Endothelial cell of umbilical vein (primary cell): Measurements from ENCODE around the gene TMEM225B.

Experiments used
- CTCF ChIP-seq, 2 donors: IDR thresholded peaks; 1 replicate in 1 of 2; 2 replicates in 1 of 2; pipeline ENCODE4 v1.5.1; 2011; ENCODE audit warnings: low read length in 2 of 2, mild to moderate bottlenecking in 2 of 2, moderate library complexity in 2 of 2, control low read depth in 1 of 2, inconsistent platforms in 1 of 2, low read depth in 1 of 2; ENCODE audit not compliant: insufficient read depth in 1 of 2; ENCODE audit errors: extremely low read depth in 1 of 2
- GATA2 ChIP-seq: IDR thresholded peaks from 2 replicates; pipeline ENCODE4 v1.7.0; 2011; ENCODE audit warnings: low read depth, mild to moderate bottlenecking, moderate library complexity, mixed read lengths, low read length; ENCODE audit not compliant: insufficient read length, insufficient read depth
- MAX ChIP-seq: IDR thresholded peaks from 2 replicates; pipeline ENCODE4 v1.6.1; 2011; ENCODE audit not compliant: insufficient read depth, insufficient read length
- POLR2A ChIP-seq: IDR thresholded peaks from 2 replicates; pipeline ENCODE4 v1.6.1; 2012; ENCODE audit warnings: low read depth, mild to moderate bottlenecking, control low read depth, low read length

- TF ChIP-seq POLR2A (no peak), CTCF (IDR thresholded peaks at IDR 0.05; ENCODE audit: extremely low read depth in 1 of 2, insufficient read depth in 1 of 2, low read depth in 1 of 2, low read length in 2 of 2) (no peak), GATA2 (no peak), MAX (no peak)
Observed at GRCh38 chr7:99607548-99607947, 9.5 kb downstream of the TMEM225B start.
